NCI-H524 (cell line): ENCODE measurements around the gene DNAJB5.
"Not testable (repeated sequence)": the region's sequence is repeated elsewhere in the genome, so short reads cannot be mapped to it uniquely, and the experiment has no call there.

Experiments used
- DNase-seq, 2 experiments: peaks; one replicate each; lab custom pipeline; 2025; lab: John Stamatoyannopoulos, UW

The DNAJB5 gene

GRCh38 chr9:35000535-35001284 is 11.2 kb downstream of the DNAJB5 start:
- DNase-seq: no peak

GRCh38 chr9:35001285-35001677 is 11.7 kb downstream of the DNAJB5 start:
- DNase-seq: no peak

GRCh38 chr9:35001803-35002502 is 12.4 kb downstream of the DNAJB5 start:
- DNase-seq: no peak

GRCh38 chr9:35002623-35003022 is 13.1 kb downstream of the DNAJB5 start:
- DNase-seq: no peak

GRCh38 chr9:35004299-35004698 is 14.8 kb downstream of the DNAJB5 start:
- not testable (repeated sequence) for DNase-seq

- no peak for DNase-seq
Observed at GRCh38 chr9:35010351-35010958, 20.9 kb downstream of the DNAJB5 start.

GRCh38 chr9:35014517-35014916 is 25.0 kb downstream of the DNAJB5 start:
- no peak for DNase-seq

- DNase-seq: not testable (repeated sequence)
Observed at GRCh38 chr9:35023443-35023842, 33.9 kb downstream of the DNAJB5 start.

GRCh38 chr9:35026671-35027070 is 37.1 kb downstream of the DNAJB5 start:
- no peak for DNase-seq

GRCh38 chr9:35027374-35027773 is 37.8 kb downstream of the DNAJB5 start:
- DNase-seq: no peak

GRCh38 chr9:35027860-35028259 is 38.3 kb downstream of the DNAJB5 start:
- no peak for DNase-seq

GRCh38 chr9:35028341-35028740 is 38.8 kb downstream of the DNAJB5 start:
- DNase-seq: no peak

GRCh38 chr9:35029241-35029640 is 39.7 kb downstream of the DNAJB5 start:
- DNase-seq: no peak

GRCh38 chr9:35029852-35030251 is 40.3 kb downstream of the DNAJB5 start:
- DNase-seq: no peak

- DNase-seq: no peak
Observed at GRCh38 chr9:35033101-35033500, 43.6 kb downstream of the DNAJB5 start.

GRCh38 chr9:35035851-35036701 is 46.5 kb downstream of the DNAJB5 start:
- DNase-seq: no peak

GRCh38 chr9:35042081-35042604 is 52.6 kb downstream of the DNAJB5 start:
- DNase-seq: no peak

GRCh38 chr9:35042891-35043545 is 53.5 kb downstream of the DNAJB5 start:
- no peak for DNase-seq

GRCh38 chr9:35044071-35044470 is 54.5 kb downstream of the DNAJB5 start:
- no peak for DNase-seq
